HepG2 (cell line): ENCODE measurements around the gene ARPP19. TPM values are rescaled to one million over a fixed set of nuclear protein-coding genes. Genes with fewer than 3 reads are reported as not detected.

Source experiments
- CEBPB ChIP-seq: IDR thresholded peaks from 2 replicates; pipeline ENCODE4 v1.6.1; 2011; ENCODE audit warnings: low read depth, low read length, improper control_type of control experiment, borderline replicate concordance
- HDAC2 ChIP-seq: sonication (generic); formaldehyde crosslinking; IDR thresholded peaks from 2 replicates; pipeline ENCODE4 v1.4.0; 2020; ENCODE audit warnings: missing genetic modification reagents
- HNF4G ChIP-seq, 2 experiments: sonication (generic) in 1 of 2; formaldehyde crosslinking in 1 of 2; IDR thresholded peaks; 2 replicates each; pipeline versions ENCODE4 v1.4.0 to v1.6.1; 2011 to 2020; ENCODE audit warnings: borderline replicate concordance in 2 of 2, low read depth in 2 of 2, mild to moderate bottlenecking in 2 of 2, low read length in 1 of 2, missing genetic modification reagents in 1 of 2, moderate library complexity in 1 of 2
- JUNB ChIP-seq: sonication (generic); formaldehyde crosslinking; IDR thresholded peaks from 2 replicates; pipeline ENCODE4 v1.8.0; 2022; ENCODE audit warnings: missing genetic modification reagents, mild to moderate bottlenecking, borderline replicate concordance
- KAT7 ChIP-seq: IDR thresholded peaks from 2 replicates; pipeline ENCODE4 v1.6.1; 2018; ENCODE audit warnings: borderline replicate concordance, missing compliant biosample characterization
- KDM4B ChIP-seq: sonication (generic); formaldehyde crosslinking; IDR thresholded peaks from 2 replicates; pipeline ENCODE4 v1.4.0; 2020; ENCODE audit warnings: missing genetic modification reagents
- KLF11 ChIP-seq: IDR thresholded peaks from 2 replicates; pipeline ENCODE4 v1.6.1; 2016; ENCODE audit warnings: missing compliant biosample characterization
- KMT2B ChIP-seq: IDR thresholded peaks from 2 replicates; pipeline ENCODE4 v1.6.1; 2016; ENCODE audit warnings: missing genetic modification reagents, missing compliant biosample characterization
- MAZ ChIP-seq, 2 experiments: sonication (generic) in 1 of 2; formaldehyde crosslinking in 1 of 2; IDR thresholded peaks; 2 replicates each; pipeline versions ENCODE4 v1.5.0 to v1.6.1; 2012 to 2020; ENCODE audit warnings: low read depth in 2 of 2, mild to moderate bottlenecking in 2 of 2, borderline replicate concordance in 1 of 2, improper control_type of control experiment in 1 of 2, low read length in 1 of 2, missing genetic modification reagents in 1 of 2, moderate library complexity in 1 of 2
- NR2C2 ChIP-seq: sonication (generic); formaldehyde crosslinking; IDR thresholded peaks from 2 replicates; pipeline ENCODE4 v1.4.0; 2020; ENCODE audit warnings: missing genetic modification reagents, mild to moderate bottlenecking, moderate library complexity, borderline replicate concordance
- ONECUT2 ChIP-seq: sonication (generic); formaldehyde crosslinking; IDR thresholded peaks from 2 replicates; pipeline ENCODE4 v1.4.0; 2020; ENCODE audit warnings: missing genetic modification reagents
- POLR2AphosphoS5 ChIP-seq: IDR thresholded peaks from 2 replicates; pipeline ENCODE4 v1.6.1; 2012; ENCODE audit warnings: low read depth, low read length
- TEAD3 ChIP-seq: optimal IDR thresholded peaks from 2 replicates; pipeline ENCODE3; 2016; ENCODE audit warnings: borderline replicate concordance
- TOPORS ChIP-seq: sonication (generic); formaldehyde crosslinking; IDR thresholded peaks from 2 replicates; pipeline ENCODE4 v1.8.0; 2023; ENCODE audit warnings: mild to moderate bottlenecking, missing genetic modification reagents
- ZNF264 ChIP-seq: sonication (generic); formaldehyde crosslinking; IDR thresholded peaks from 2 replicates; pipeline ENCODE4 v1.4.0; 2020; ENCODE audit warnings: missing genetic modification reagents
- ZNF350 ChIP-seq: sonication (generic); formaldehyde crosslinking; IDR thresholded peaks from 2 replicates; pipeline ENCODE4 v1.4.0; 2020; ENCODE audit warnings: mild to moderate bottlenecking, low read depth, missing genetic modification reagents, borderline replicate concordance
- ZNF619 ChIP-seq: sonication (generic); formaldehyde crosslinking; IDR thresholded peaks from 2 replicates; pipeline ENCODE4 v1.4.0; 2020; ENCODE audit warnings: mild to moderate bottlenecking, missing genetic modification reagents
- ZNF709 ChIP-seq: sonication (generic); formaldehyde crosslinking; IDR thresholded peaks from 2 replicates; pipeline ENCODE4 v1.5.0; 2020; ENCODE audit warnings: mild to moderate bottlenecking, missing genetic modification reagents
- polyA plus RNA-seq, 8 experiments: library from polyadenylated mRNA; depleted of rRNA in 3 of 8; stranded (reverse) in 7 of 8; unstranded in 1 of 8; fragments of >200 nt; fragmentation: Illumina TruSeq in 4 of 8; extraction: Trizol in 4 of 8; gene quantifications; 2 replicates each; pipeline versions ENCODE4 v1.2.1 to v1.2.3, GENCODE V29; 2011 to 2016; ENCODE audit warnings: low read depth in 4 of 8, missing spikeins in 1 of 8, mixed read lengths in 1 of 8; ENCODE audit not compliant: insufficient read depth in 1 of 8
- total RNA-seq, 5 experiments: library from RNA; depleted of rRNA; stranded (reverse); fragments of >200 nt; fragmentation: Illumina TruSeq; extraction: Trizol; gene quantifications; 2 replicates each; pipeline ENCODE4 v1.2.3, GENCODE V29; 2016; ENCODE audit warnings: low read depth in 1 of 5
- TF ChIP-seq, protein P1 (sequence below): sonication (generic); formaldehyde crosslinking; IDR thresholded peaks from 2 replicates; pipeline ENCODE4 v1.4.0; 2020; ENCODE audit warnings: missing genetic modification reagents
- TF ChIP-seq, protein P2 (sequence below): IDR thresholded peaks from 2 replicates; pipeline ENCODE4 v1.6.1; 2016; ENCODE audit warnings: missing compliant biosample characterization, missing genetic modification reagents, borderline replicate concordance
- TF ChIP-seq, protein P3 (sequence below): sonication (generic); formaldehyde crosslinking; IDR thresholded peaks from 2 replicates; pipeline ENCODE4 v1.8.0; 2022; ENCODE audit warnings: mild to moderate bottlenecking, missing genetic modification reagents
- TF ChIP-seq, protein P4 (sequence below): sonication (generic); formaldehyde crosslinking; IDR thresholded peaks from 2 replicates; pipeline ENCODE4 v1.8.1; 2022; ENCODE audit warnings: mild to moderate bottlenecking, missing genetic modification reagents

The ARPP19 gene
- total and polyA plus RNA-seq, 2 of the 13 experiments (the other 11 are each of a cell fraction or from before 2014, with no cell fraction given) = 70.8 to 123 TPM

DNA sequence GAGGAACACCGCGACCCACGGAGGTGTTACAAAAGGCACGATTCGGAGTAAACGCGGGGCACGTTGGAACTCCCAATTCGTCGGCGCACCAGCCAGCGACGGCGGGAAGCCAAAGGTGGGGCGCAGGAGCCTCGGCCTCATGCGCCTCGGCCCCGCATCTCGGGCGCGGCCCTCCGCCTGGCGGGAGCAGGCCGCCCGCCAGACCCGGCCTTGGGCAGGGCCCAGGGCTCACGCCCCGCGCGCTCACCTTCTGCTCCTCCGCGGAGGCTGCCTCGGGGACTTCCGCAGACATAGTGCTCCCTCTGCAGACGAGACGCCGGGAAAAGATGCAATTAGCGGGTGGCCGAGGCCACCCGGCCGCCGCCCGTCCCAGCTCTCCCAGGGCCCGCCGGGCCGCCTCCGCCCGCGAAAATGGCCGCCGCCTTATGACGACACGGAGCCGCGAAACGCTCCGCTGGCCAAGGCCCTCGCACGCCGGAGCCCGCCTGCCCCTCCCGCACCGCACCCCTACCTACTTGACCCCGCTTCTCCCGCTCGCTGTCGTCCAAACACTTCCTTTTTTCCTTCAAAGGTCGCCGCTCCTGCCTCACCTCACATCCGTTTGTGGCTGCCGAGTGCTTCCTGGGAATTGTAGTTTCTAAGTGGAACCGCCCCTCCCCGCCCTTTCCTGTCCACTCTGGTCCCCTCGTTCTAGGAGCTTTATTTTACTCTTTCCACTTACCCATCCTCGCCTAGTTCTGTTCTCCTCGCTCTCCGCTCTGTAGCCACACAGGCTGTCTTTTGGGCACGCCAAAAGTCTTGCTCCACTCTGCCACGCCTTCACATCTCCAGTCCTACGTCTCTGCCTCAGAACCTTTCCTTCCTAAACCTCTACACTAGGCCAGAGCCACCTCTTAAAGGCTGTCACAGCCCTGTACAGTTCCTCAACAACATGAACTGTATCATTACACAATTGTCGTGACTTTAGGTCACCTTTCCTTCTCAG lies at the start of gene ARPP19 (continued):
- TF ChIP-seq, protein P1, sequence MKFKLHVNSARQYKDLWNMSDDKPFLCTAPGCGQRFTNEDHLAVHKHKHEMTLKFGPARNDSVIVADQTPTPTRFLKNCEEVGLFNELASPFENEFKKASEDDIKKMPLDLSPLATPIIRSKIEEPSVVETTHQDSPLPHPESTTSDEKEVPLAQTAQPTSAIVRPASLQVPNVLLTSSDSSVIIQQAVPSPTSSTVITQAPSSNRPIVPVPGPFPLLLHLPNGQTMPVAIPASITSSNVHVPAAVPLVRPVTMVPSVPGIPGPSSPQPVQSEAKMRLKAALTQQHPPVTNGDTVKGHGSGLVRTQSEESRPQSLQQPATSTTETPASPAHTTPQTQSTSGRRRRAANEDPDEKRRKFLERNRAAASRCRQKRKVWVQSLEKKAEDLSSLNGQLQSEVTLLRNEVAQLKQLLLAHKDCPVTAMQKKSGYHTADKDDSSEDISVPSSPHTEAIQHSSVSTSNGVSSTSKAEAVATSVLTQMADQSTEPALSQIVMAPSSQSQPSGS (CRISPR knock-in tag) = peak; percentile 85
- TF ChIP-seq ZNF264 = peak; percentile 90; the same call in 1 of the 2 replicates
- peak; percentile 59; the same call in 1 of the 2 replicates for TF ChIP-seq ONECUT2 (CRISPR knock-in tag)
- peak; percentile 51 for TF ChIP-seq POLR2AphosphoS5
- peak; percentile 70 for TF ChIP-seq HDAC2 (CRISPR knock-in tag)
- no peak for TF ChIP-seq CEBPB
- TF ChIP-seq, protein P2, sequence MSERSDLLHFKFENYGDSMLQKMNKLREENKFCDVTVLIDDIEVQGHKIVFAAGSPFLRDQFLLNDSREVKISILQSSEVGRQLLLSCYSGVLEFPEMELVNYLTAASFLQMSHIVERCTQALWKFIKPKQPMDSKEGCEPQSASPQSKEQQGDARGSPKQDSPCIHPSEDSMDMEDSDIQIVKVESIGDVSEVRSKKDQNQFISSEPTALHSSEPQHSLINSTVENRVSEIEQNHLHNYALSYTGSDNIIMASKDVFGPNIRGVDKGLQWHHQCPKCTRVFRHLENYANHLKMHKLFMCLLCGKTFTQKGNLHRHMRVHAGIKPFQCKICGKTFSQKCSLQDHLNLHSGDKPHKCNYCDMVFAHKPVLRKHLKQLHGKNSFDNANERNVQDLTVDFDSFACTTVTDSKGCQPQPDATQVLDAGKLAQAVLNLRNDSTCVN (CRISPR knock-in tag) = peak; percentile 77
- TF ChIP-seq KMT2B (CRISPR knock-in tag) = peak; percentile 85
- no peak for TF ChIP-seq HNF4G (IDR thresholded peaks at IDR 0.05; ENCODE audit: borderline replicate concordance, low read depth, low read length)
- 0 out of 2 replicates have a peak, but pooled peaks have one; percentile 3 for TF ChIP-seq HNF4G (CRISPR knock-in tag; IDR thresholded peaks at IDR 0.05; ENCODE audit: borderline replicate concordance, low read depth)
- TF ChIP-seq TOPORS (CRISPR knock-in tag) = peak; percentile 89
- TF ChIP-seq ZNF350 (CRISPR knock-in tag) = peak; percentile 70
- 0 out of 2 replicates have a peak, but pooled peaks have one; percentile 16 for TF ChIP-seq KDM4B (CRISPR knock-in tag)
- TF ChIP-seq ZNF709 (CRISPR knock-in tag) = peak; percentile 90
- TF ChIP-seq KLF11 = 0 out of 2 replicates have a peak, but pooled peaks have one; percentile 41
- TF ChIP-seq NR2C2 (CRISPR knock-in tag) = peak; percentile 99
- peak; percentile 51; the same call in 1 of the 2 replicates for TF ChIP-seq JUNB
- TF ChIP-seq KAT7 (CRISPR knock-in tag) = peak; percentile 95; the same call in 1 of the 2 replicates
- 0 out of 2 replicates have a peak, but pooled peaks have one; percentile 68 for TF ChIP-seq ZNF619 (CRISPR knock-in tag)
- peak; percentile 93 for TF ChIP-seq MAZ (IDR thresholded peaks at IDR 0.05; ENCODE audit: borderline replicate concordance, low read depth, low read length)
- peak; percentile 96 for TF ChIP-seq MAZ (CRISPR knock-in tag; IDR thresholded peaks at IDR 0.05; ENCODE audit: low read depth)
- TF ChIP-seq, protein P3, sequence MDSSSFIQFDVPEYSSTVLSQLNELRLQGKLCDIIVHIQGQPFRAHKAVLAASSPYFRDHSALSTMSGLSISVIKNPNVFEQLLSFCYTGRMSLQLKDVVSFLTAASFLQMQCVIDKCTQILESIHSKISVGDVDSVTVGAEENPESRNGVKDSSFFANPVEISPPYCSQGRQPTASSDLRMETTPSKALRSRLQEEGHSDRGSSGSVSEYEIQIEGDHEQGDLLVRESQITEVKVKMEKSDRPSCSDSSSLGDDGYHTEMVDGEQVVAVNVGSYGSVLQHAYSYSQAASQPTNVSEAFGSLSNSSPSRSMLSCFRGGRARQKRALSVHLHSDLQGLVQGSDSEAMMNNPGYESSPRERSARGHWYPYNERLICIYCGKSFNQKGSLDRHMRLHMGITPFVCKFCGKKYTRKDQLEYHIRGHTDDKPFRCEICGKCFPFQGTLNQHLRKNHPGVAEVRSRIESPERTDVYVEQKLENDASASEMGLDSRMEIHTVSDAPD (CRISPR knock-in tag) = 0 out of 2 replicates have a peak, but pooled peaks have one; percentile 37
- peak; percentile 64 for TF ChIP-seq TEAD3
- TF ChIP-seq, protein P4, sequence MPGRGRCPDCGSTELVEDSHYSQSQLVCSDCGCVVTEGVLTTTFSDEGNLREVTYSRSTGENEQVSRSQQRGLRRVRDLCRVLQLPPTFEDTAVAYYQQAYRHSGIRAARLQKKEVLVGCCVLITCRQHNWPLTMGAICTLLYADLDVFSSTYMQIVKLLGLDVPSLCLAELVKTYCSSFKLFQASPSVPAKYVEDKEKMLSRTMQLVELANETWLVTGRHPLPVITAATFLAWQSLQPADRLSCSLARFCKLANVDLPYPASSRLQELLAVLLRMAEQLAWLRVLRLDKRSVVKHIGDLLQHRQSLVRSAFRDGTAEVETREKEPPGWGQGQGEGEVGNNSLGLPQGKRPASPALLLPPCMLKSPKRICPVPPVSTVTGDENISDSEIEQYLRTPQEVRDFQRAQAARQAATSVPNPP (CRISPR knock-in tag) = peak; percentile 86; the same call in 1 of the 2 replicates
